ENCODE measurements around the gene RAD23B.

RAD23B gene

GRCh38 chr9:107309271-107309670, 26.2 kb downstream of the RAD23B start:
- no peak for TF ChIP-seq CTCF (IDR thresholded peaks at IDR 0.05; ENCODE audit: low read depth, low read length)
- H3K79me2 ChIP-seq (ENCODE audit: low read length) = peaks cover 93% of the 10 kb centered on the region
- H2AFZ ChIP-seq (ENCODE audit: low read depth, low read length) = no peak overlapping the region
- H3K4me2 ChIP-seq (ENCODE audit: low read length) = no peak overlapping the region
- no peak overlapping the region for H3K27ac ChIP-seq (ENCODE audit: low read length)
- H3K9ac ChIP-seq (ENCODE audit: low read length) = no peak overlapping the region
- no peak overlapping the region for H3K4me3 ChIP-seq (ENCODE audit: low read length)
- peaks cover 6% of the 10 kb centered on the region for H3K4me1 ChIP-seq (ENCODE audit: low read length)
- H3K27me3 ChIP-seq (ENCODE audit: low read depth, low read length) = no peaks in the 10 kb centered on the region
- no peaks in the 10 kb centered on the region for H3K9me3 ChIP-seq (ENCODE audit: insufficient read depth, low read length)
- peaks cover 74% of the 10 kb centered on the region for H3K36me3 ChIP-seq (replicated peaks; ENCODE audit: low read depth, low read length)
- peaks cover 77% of the 10 kb centered on the region for H4K20me1 ChIP-seq (ENCODE audit: insufficient read depth, low read length)

DNA sequence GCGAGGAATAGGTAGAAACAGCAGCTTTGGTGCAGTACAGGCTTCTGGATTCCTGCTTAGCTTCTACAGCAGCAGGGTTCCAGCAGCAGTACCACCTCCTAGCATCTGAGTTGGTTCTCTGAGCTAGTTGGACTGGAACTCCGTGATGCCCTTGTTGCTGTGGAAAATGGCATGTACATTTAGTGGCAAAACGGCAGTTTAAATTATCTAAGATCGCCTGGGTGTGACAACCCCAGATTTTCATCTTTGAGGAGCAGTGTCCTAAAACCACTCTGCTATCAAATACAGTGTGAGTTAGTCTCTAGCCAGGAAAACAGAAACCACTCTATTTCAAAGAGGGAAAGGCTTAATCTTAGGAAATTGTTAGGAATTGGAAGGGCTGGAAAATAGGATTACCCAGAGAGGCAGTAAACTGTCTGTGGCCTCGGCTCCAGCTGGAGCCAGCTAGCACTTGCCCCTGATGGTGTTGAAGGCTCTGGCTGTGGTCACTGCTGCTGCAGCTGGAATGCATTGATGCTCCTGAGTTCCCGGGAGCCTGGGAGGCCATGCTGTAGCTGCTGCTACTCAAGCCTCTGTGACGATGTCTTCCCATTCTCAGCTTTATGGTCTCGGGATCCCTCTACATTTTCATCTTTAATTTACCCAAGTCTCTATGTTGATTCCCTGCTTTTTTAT, 29.4 kb downstream of the RAD23B start:
- Histone ChIP-seq H3K36me3 (replicated peaks; ENCODE audit: low read depth, low read length) (peaks cover 66% of the 10 kb centered on the region), H3K27me3 (ENCODE audit: low read depth, low read length) (no peaks in the 10 kb centered on the region), H2AFZ (ENCODE audit: low read depth, low read length) (no peak overlapping the region), H3K4me1 (ENCODE audit: low read length) (peaks cover 20% of the 10 kb centered on the region), H3K4me3 (ENCODE audit: low read length) (no peak overlapping the region), H3K9ac (ENCODE audit: low read length) (no peak overlapping the region), H3K27ac (ENCODE audit: low read length) (no peak overlapping the region), H4K20me1 (ENCODE audit: insufficient read depth, low read length) (peaks cover 77% of the 10 kb centered on the region), H3K79me2 (ENCODE audit: low read length) (peaks cover 95% of the 10 kb centered on the region), H3K9me3 (ENCODE audit: insufficient read depth, low read length) (no peaks in the 10 kb centered on the region), H3K4me2 (ENCODE audit: low read length) (no peak overlapping the region)
- TF ChIP-seq EZH2phosphoT487 (IDR thresholded peaks at IDR 0.05; ENCODE audit: low read depth) = no peak
- TF ChIP-seq CTCF (IDR thresholded peaks at IDR 0.05; ENCODE audit: low read depth, low read length) = no peak

DNA sequence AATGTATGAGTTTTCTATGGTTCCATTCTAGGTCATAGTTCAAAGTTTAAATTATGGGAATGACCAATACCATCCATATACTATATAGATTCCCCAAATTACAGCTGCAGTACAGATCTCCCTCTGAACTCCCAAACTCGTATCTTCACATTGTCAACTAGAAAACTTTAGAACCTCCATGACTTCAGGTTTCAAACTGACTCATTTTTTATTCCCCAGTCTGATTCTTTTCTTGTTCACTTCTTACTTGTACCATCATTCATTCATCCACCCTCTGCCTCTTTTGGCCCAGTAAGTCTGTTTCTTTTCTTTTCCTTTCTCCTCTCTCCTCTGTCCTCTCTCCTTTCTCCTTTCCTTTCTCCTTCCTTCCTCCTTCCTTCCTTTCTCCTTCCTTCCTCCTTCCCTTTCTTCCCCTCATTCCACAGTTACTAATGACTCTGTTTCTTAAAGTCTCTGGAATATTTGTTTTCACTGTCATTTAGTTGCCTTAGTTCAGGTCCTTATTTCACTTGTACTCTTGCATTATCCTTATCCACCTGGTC, 30.5 kb downstream of the RAD23B start:
- H3K4me2 ChIP-seq (ENCODE audit: low read length) = no peak overlapping the region
- peaks cover 99% of the 10 kb centered on the region for H3K79me2 ChIP-seq (ENCODE audit: low read length)
- H3K27ac ChIP-seq (ENCODE audit: low read length) = no peak overlapping the region
- peaks cover 68% of the 10 kb centered on the region for H3K36me3 ChIP-seq (replicated peaks; ENCODE audit: low read depth, low read length)
- H3K9me3 ChIP-seq (ENCODE audit: insufficient read depth, low read length) = no peaks in the 10 kb centered on the region
- TF ChIP-seq EZH2phosphoT487 (IDR thresholded peaks at IDR 0.05; ENCODE audit: low read depth) = no peak
- TF ChIP-seq CTCF (IDR thresholded peaks at IDR 0.05; ENCODE audit: low read depth, low read length) = no peak
- H3K9ac ChIP-seq (ENCODE audit: low read length) = no peak overlapping the region
- peaks cover 84% of the 10 kb centered on the region for H4K20me1 ChIP-seq (ENCODE audit: insufficient read depth, low read length)
- H2AFZ ChIP-seq (ENCODE audit: low read depth, low read length) = no peak overlapping the region
- H3K4me1 ChIP-seq (ENCODE audit: low read length) = peaks cover 21% of the 10 kb centered on the region
- H3K27me3 ChIP-seq (ENCODE audit: low read depth, low read length) = no peaks in the 10 kb centered on the region
- no peak overlapping the region for H3K4me3 ChIP-seq (ENCODE audit: low read length)

- no peak for TF ChIP-seq CTCF (IDR thresholded peaks at IDR 0.05; ENCODE audit: low read depth, low read length)
- TF ChIP-seq EZH2phosphoT487 (IDR thresholded peaks at IDR 0.05; ENCODE audit: low read depth) = no peak
- Histone ChIP-seq H3K9me3 (ENCODE audit: insufficient read depth, low read length) (no peaks in the 10 kb centered on the region), H3K27me3 (ENCODE audit: low read depth, low read length) (no peaks in the 10 kb centered on the region), H4K20me1 (ENCODE audit: insufficient read depth, low read length) (peaks cover 82% of the 10 kb centered on the region), H3K9ac (ENCODE audit: low read length) (no peak overlapping the region), H3K4me3 (ENCODE audit: low read length) (no peak overlapping the region), H3K4me2 (ENCODE audit: low read length) (no peak overlapping the region), H2AFZ (ENCODE audit: low read depth, low read length) (no peak overlapping the region), H3K27ac (ENCODE audit: low read length) (no peak overlapping the region), H3K4me1 (ENCODE audit: low read length) (peaks cover 21% of the 10 kb centered on the region), H3K36me3 (replicated peaks; ENCODE audit: low read depth, low read length) (peaks cover 67% of the 10 kb centered on the region), H3K79me2 (ENCODE audit: low read length) (peaks cover 98% of the 10 kb centered on the region)
Measured at GRCh38 chr9:107314763-107315162, 31.7 kb downstream of the RAD23B start.
